IMR-90 (cell line): ENCODE results near the gene WAC. TPM values are rescaled to one million over a fixed set of nuclear protein-coding genes. Genes with fewer than 3 reads are reported as not detected.

Experiments used
- ATAC-seq: fragments of 200-7000 bp; cut with Tn5 transposase; 2 replicates; pipeline ENCODE4 v1.9.1; 2020; ENCODE audit warnings: low read depth, mild to moderate bottlenecking, moderate library complexity
- BruUV-seq: library from RNA; stranded (reverse); fragments of 400-500 nt; replicated peaks from 2 replicates; lab custom pipeline; 2021; lab: Mats Ljungman, UMichigan
- CTCF ChIA-PET: fragments of 300-600 bp; formaldehyde crosslinking; extraction: SDS; loops from one replicate; lab custom pipeline; 2021; ENCODE audit warnings: antibody characterized with exemption; lab: Yijun Ruan, JAX
- POLR2A ChIA-PET: fragments of 300-600 bp; sonication (Branson Sonifier 250); formaldehyde crosslinking; loops from one replicate; lab custom pipeline; 2022; ENCODE audit warnings: antibody characterized with exemption; ENCODE audit not compliant: unreplicated experiment; lab: Charles Lee
- DNase-seq: peaks from one replicate; pipeline ENCODE4 v3.0.0; 2013
- H2AFZ ChIP-seq: replicated peaks from 2 replicates; pipeline ENCODE3; 2013; ENCODE audit warnings: low read length, mild to moderate bottlenecking; ENCODE audit not compliant: poor library complexity
- H2AK5ac ChIP-seq: 2 replicates; pipeline ENCODE4 v1.6.1; 2013; ENCODE audit warnings: low read depth, low read length, inconsistent platforms
- H2AK9ac ChIP-seq: replicated peaks from 2 replicates; pipeline ENCODE3; 2013; ENCODE audit warnings: mild to moderate bottlenecking, low read depth, low read length, moderate library complexity; ENCODE audit not compliant: poor library complexity
- H2BK120ac ChIP-seq: 2 replicates; pipeline ENCODE4 v1.6.1; 2013; ENCODE audit warnings: low read depth, low read length, inconsistent platforms
- H2BK15ac ChIP-seq: 3 replicates; pipeline ENCODE4 v1.6.1; 2013; ENCODE audit warnings: low read depth, low read length, inconsistent platforms
- H2BK20ac ChIP-seq: 2 replicates; pipeline ENCODE4 v1.6.1; 2013; ENCODE audit warnings: low read depth, mild to moderate bottlenecking, inconsistent platforms, low read length, moderate library complexity
- H2BK5ac ChIP-seq: 2 replicates; pipeline ENCODE4 v1.6.1; 2013; ENCODE audit warnings: mild to moderate bottlenecking, low read depth, low read length, inconsistent platforms; ENCODE audit not compliant: poor library complexity, severe bottlenecking
- H3K14ac ChIP-seq: replicated peaks from 2 replicates; pipeline ENCODE4 v1.6.1; 2013; ENCODE audit warnings: low read depth, low read length, inconsistent platforms
- H3K18ac ChIP-seq: 2 replicates; pipeline ENCODE4 v1.6.1; 2013; ENCODE audit warnings: low read depth, low read length, control low read depth
- H3K23ac ChIP-seq: 2 replicates; pipeline ENCODE4 v1.6.1; 2013; ENCODE audit warnings: low read depth, low read length, inconsistent platforms
- H3K27ac ChIP-seq: 2 replicates; pipeline ENCODE4 v1.5.1; 2013; ENCODE audit warnings: mild to moderate bottlenecking, control low read depth, low read length; ENCODE audit not compliant: insufficient read depth
- H3K27me3 ChIP-seq: 2 replicates; pipeline ENCODE4 v1.6.1; 2013; ENCODE audit warnings: low read length; ENCODE audit not compliant: control insufficient read depth, insufficient read depth
- H3K36me3 ChIP-seq: 2 replicates; pipeline ENCODE4 v1.6.1; 2013; ENCODE audit warnings: low read length, mixed read lengths; ENCODE audit not compliant: control insufficient read depth, insufficient read depth
- H3K4ac ChIP-seq: 2 replicates; pipeline ENCODE4 v1.6.1; 2013; ENCODE audit warnings: low read depth, low read length, inconsistent platforms
- H3K4me1 ChIP-seq: 2 replicates; pipeline ENCODE4 v1.6.1; 2013; ENCODE audit warnings: low read length, mixed read lengths; ENCODE audit not compliant: control insufficient read depth, insufficient read depth
- H3K4me2 ChIP-seq: 2 replicates; pipeline ENCODE4 v1.6.1; 2013; ENCODE audit warnings: low read depth, mild to moderate bottlenecking, control low read depth, low read length, moderate library complexity
- H3K4me3 ChIP-seq: 2 replicates; pipeline ENCODE4 v1.5.1; 2013; ENCODE audit warnings: low read depth, mild to moderate bottlenecking, control low read depth, low read length, moderate library complexity; ENCODE audit not compliant: insufficient read depth
- H3K56ac ChIP-seq: 2 replicates; pipeline ENCODE4 v1.6.1; 2013; ENCODE audit warnings: low read length, inconsistent platforms; ENCODE audit not compliant: insufficient read depth; ENCODE audit errors: extremely low read depth
- H3K79me1 ChIP-seq, 2 experiments: 2 replicates each; pipeline ENCODE4 v1.6.1; 2013; ENCODE audit warnings: low read length in 2 of 2, inconsistent platforms in 1 of 2, low read depth in 1 of 2
- H3K9ac ChIP-seq: 2 replicates; pipeline ENCODE4 v1.6.1; 2013; ENCODE audit warnings: low read depth, low read length, control low read depth
- H3K9me1 ChIP-seq: 2 replicates; pipeline ENCODE4 v1.6.1; 2013; ENCODE audit warnings: low read length, inconsistent platforms; ENCODE audit not compliant: insufficient read depth
- H3K9me3 ChIP-seq: 2 replicates; pipeline ENCODE4 v1.6.1; 2013; ENCODE audit warnings: low read length; ENCODE audit not compliant: control insufficient read depth, insufficient read depth
- H4K20me1 ChIP-seq: 2 replicates; pipeline ENCODE4 v1.6.1; 2013; ENCODE audit warnings: low read length, inconsistent platforms; ENCODE audit not compliant: insufficient read depth
- H4K5ac ChIP-seq: 2 replicates; pipeline ENCODE4 v1.6.1; 2013; ENCODE audit warnings: mild to moderate bottlenecking, low read depth, low read length, control low read depth
- H4K8ac ChIP-seq, 2 experiments: 2 replicates each; pipeline ENCODE4 v1.6.1; 2013; ENCODE audit warnings: low read depth in 2 of 2, low read length in 2 of 2, control low read depth in 1 of 2, inconsistent platforms in 1 of 2
- H4K91ac ChIP-seq: 2 replicates; pipeline ENCODE4 v1.6.1; 2013; ENCODE audit warnings: low read depth, low read length, inconsistent platforms; ENCODE audit not compliant: insufficient read depth
- BHLHE40 ChIP-seq: fragments of 150-350 bp; IDR thresholded peaks from 2 replicates; pipeline ENCODE4 v1.6.1; 2016; ENCODE audit warnings: mild to moderate bottlenecking, low read depth, low read length
- CEBPB ChIP-seq: IDR thresholded peaks from 2 replicates; pipeline ENCODE4 v1.6.1; 2012; ENCODE audit warnings: low read depth, low read length, improper control_type of control experiment
- CHD1 ChIP-seq: IDR thresholded peaks from 2 replicates; pipeline ENCODE4 v1.6.1; 2012; ENCODE audit warnings: low read depth, low read length, improper control_type of control experiment
- CTCF ChIP-seq: conservative IDR thresholded peaks from 2 replicates; pipeline ENCODE4 v1.5.1; 2012; ENCODE audit warnings: mild to moderate bottlenecking, low read depth, low read length, improper control_type of control experiment
- ELK1 ChIP-seq: fragments of 150-350 bp; IDR thresholded peaks from 2 replicates; pipeline ENCODE4 v1.6.1; 2016; ENCODE audit warnings: low read depth, mild to moderate bottlenecking, low read length, moderate library complexity, borderline replicate concordance
- FOS ChIP-seq: fragments of 150-350 bp; IDR thresholded peaks from 2 replicates; pipeline ENCODE4 v1.6.1; 2016; ENCODE audit warnings: low read depth, low read length
- MAFK ChIP-seq: IDR thresholded peaks from 2 replicates; pipeline ENCODE4 v1.6.1; 2012; ENCODE audit warnings: low read depth, low read length, improper control_type of control experiment
- MAZ ChIP-seq: IDR thresholded peaks from 2 replicates; pipeline ENCODE4 v1.6.1; 2012; ENCODE audit warnings: low read depth, mild to moderate bottlenecking, low read length, improper control_type of control experiment, moderate library complexity, borderline replicate concordance
- MXI1 ChIP-seq: IDR thresholded peaks from 2 replicates; pipeline ENCODE4 v1.6.1; 2012; ENCODE audit warnings: low read depth, mild to moderate bottlenecking, low read length, moderate library complexity, borderline replicate concordance
- NFE2L2 ChIP-seq: fragments of 150-350 bp; IDR thresholded peaks from 2 replicates; pipeline ENCODE4 v1.6.1; 2016; ENCODE audit warnings: low read depth, mild to moderate bottlenecking, low read length
- POLR2A ChIP-seq: IDR thresholded peaks from 2 replicates; pipeline ENCODE4 v1.6.1; 2012; ENCODE audit warnings: mild to moderate bottlenecking, low read depth, low read length
- RAD21 ChIP-seq: IDR thresholded peaks from 2 replicates; pipeline ENCODE4 v1.6.1; 2012; ENCODE audit warnings: low read length, improper control_type of control experiment
- RCOR1 ChIP-seq: IDR thresholded peaks from 2 replicates; pipeline ENCODE4 v1.6.1; 2012; ENCODE audit warnings: mild to moderate bottlenecking, low read length, improper control_type of control experiment; ENCODE audit not compliant: insufficient replicate concordance
- RFX5 ChIP-seq: IDR thresholded peaks from 2 replicates; pipeline ENCODE4 v1.8.0; 2012; ENCODE audit warnings: low read depth, mild to moderate bottlenecking, low read length, moderate library complexity
- SMC3 ChIP-seq: fragments of 150-350 bp; IDR thresholded peaks from 2 replicates; pipeline ENCODE4 v1.6.1; 2016; ENCODE audit warnings: low read depth, mild to moderate bottlenecking, antibody characterized with exemption, low read length, moderate library complexity
- USF2 ChIP-seq: fragments of 150-350 bp; IDR thresholded peaks from 2 replicates; pipeline ENCODE4 v1.6.1; 2017; ENCODE audit warnings: mild to moderate bottlenecking, antibody characterized with exemption, low read length, low read depth
- WGBS, 2 experiments: methylation state at CpG; one replicate each; pipeline versions ENCODE4 v1.1.5 to v1.1.7; 2013; ENCODE audit warnings: missing lambda C conversion rate in 2 of 2; ENCODE audit not compliant: insufficient read length in 1 of 2; ENCODE audit errors: extremely low coverage in 2 of 2; 5-methylcytosine and 5-hydroxymethylcytosine counted together
- dilution Hi-C: fragments of 300-500 bp; cut with HindIII; formaldehyde crosslinking; loops from one replicate; pipeline ENCODE4 v1.14.3; 2018; ENCODE audit warnings: low sequenced_read_pairs; ENCODE audit not compliant: unreplicated experiment
- in situ Hi-C: fragments of 300-500 bp; cut with MboI; formaldehyde crosslinking; loops from 3 replicates; pipeline ENCODE4 v1.14.3; 2019; ENCODE audit warnings: low sequenced_read_pairs, inconsistent platforms, mixed read lengths
- intact Hi-C: fragments of 100-400 bp; cut with micrococcal nuclease; formaldehyde crosslinking; loops from 2 replicates; pipeline ENCODE4 v1.10.0; 2022
- polyA plus RNA-seq, 3 experiments: library from polyadenylated mRNA; depleted of rRNA; stranded (reverse); fragments of >200 nt; gene quantifications; 2 replicates each; pipeline ENCODE4 v1.2.3, GENCODE V29; 2012; ENCODE audit warnings: low replicate concordance in 1 of 3
- total RNA-seq: library from RNA; depleted of rRNA; stranded (reverse); fragments of >200 nt; gene quantifications from 2 replicates; pipeline ENCODE4 v1.2.3, GENCODE V29; 2012

The WAC gene
- total and polyA plus RNA-seq, 2 of the 4 experiments (the other 2 are of a cell fraction) = 39.6 to 52.2 TPM

- no peak overlapping the region for H2BK5ac ChIP-seq
- in situ Hi-C loops = no loop called here
- CTCF ChIA-PET = no interaction called here
These were observed 42.9 kb downstream of the WAC start for GRCh38 chr10:28575852-28576251.

More at GRCh38 chr10:28575852-28576251, 42.9 kb downstream of the WAC start:
- intact Hi-C loops (no loop called here), dilution Hi-C loops (no loop called here)
- Histone ChIP-seq H3K18ac (no peak overlapping the region), H2AK9ac (no peak overlapping the region), H3K36me3 (peaks cover 12% of the 10 kb centered on the region), H2BK15ac (no peak overlapping the region), H3K4ac (no peak overlapping the region), H3K23ac (no peak overlapping the region), H4K20me1 (peaks cover 94% of the 10 kb centered on the region), H2AFZ (no peak overlapping the region), H2BK120ac (no peak overlapping the region), H3K9me3 (no peaks in the 10 kb centered on the region), H3K14ac (no peak overlapping the region), H3K27me3 (no peaks in the 10 kb centered on the region), H2AK5ac (no peak overlapping the region), H3K56ac (no peak overlapping the region), H3K9me1 (no peaks in the 10 kb centered on the region), H3K4me3 (no peak overlapping the region), H2BK20ac (no peak overlapping the region), H4K91ac (no peak overlapping the region), H3K9ac (no peak overlapping the region), H4K5ac (no peak overlapping the region), H3K79me1 (peaks cover 11 to 76% of the 10 kb centered on the region in 2 experiments; a peak in 3 of 4 replicates), H3K4me2 (no peak overlapping the region), H3K27ac (no peak overlapping the region), H4K8ac (no peak overlapping the region), H3K4me1 (peaks cover 7% of the 10 kb centered on the region)
- BruUV-seq = no TSS peak
- DNase-seq (no peak), ATAC-seq (no peak)
- TF ChIP-seq MAFK (no peak), USF2 (no peak), BHLHE40 (no peak), RCOR1 (no peak), MXI1 (no peak), NFE2L2 (no peak), SMC3 (no peak), CTCF (no peak), FOS (no peak), RAD21 (no peak), ELK1 (no peak), CEBPB (no peak), POLR2A (no peak), RFX5 (no peak), CHD1 (no peak), MAZ (no peak)
- POLR2A ChIA-PET = no interaction called here
- WGBS, 2 experiments = no CpG with 5 or more reads among the region's 5 CpGs
